WI38 (cell line): ENCODE measurements around the gene ITSN1.
"Not testable (repeated sequence)": the region's sequence is repeated elsewhere in the genome, so short reads cannot be mapped to it uniquely, and the experiment has no call there.

ENCODE experiments used
- H3K4me3 ChIP-seq: 2 replicates; pipeline ENCODE4 v1.5.1; 2011; ENCODE audit warnings: low read depth, mild to moderate bottlenecking, control low read depth, low read length
- TF ChIP-seq, protein P1 (sequence below): IDR thresholded peaks from 2 replicates; pipeline ENCODE4 v1.5.1; 2012; ENCODE audit warnings: low read depth, mild to moderate bottlenecking, control low read depth, low read length

Gene ITSN1

GRCh38 chr21:33622253-33622652 lies 20.0 kb upstream of the ITSN1 start:
- TF ChIP-seq, protein P1, sequence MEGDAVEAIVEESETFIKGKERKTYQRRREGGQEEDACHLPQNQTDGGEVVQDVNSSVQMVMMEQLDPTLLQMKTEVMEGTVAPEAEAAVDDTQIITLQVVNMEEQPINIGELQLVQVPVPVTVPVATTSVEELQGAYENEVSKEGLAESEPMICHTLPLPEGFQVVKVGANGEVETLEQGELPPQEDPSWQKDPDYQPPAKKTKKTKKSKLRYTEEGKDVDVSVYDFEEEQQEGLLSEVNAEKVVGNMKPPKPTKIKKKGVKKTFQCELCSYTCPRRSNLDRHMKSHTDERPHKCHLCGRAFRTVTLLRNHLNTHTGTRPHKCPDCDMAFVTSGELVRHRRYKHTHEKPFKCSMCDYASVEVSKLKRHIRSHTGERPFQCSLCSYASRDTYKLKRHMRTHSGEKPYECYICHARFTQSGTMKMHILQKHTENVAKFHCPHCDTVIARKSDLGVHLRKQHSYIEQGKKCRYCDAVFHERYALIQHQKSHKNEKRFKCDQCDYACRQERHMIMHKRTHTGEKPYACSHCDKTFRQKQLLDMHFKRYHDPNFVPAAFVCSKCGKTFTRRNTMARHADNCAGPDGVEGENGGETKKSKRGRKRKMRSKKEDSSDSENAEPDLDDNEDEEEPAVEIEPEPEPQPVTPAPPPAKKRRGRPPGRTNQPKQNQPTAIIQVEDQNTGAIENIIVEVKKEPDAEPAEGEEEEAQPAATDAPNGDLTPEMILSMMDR = no peak

GRCh38 chr21:33626151-33626550 lies 16.1 kb upstream of the ITSN1 start:
- not testable (repeated sequence) for H3K4me3 ChIP-seq

More at GRCh38 chr21:33622253-33622652, 20.0 kb upstream of the ITSN1 start:
- H3K4me3 ChIP-seq = no peak overlapping the region

GRCh38 chr21:33634254-33634653 lies 8.0 kb upstream of the ITSN1 start:
- TF ChIP-seq, protein P1 = no peak
- H3K4me3 ChIP-seq = no peak overlapping the region

GRCh38 chr21:33640697-33641351 lies 1.5 kb upstream of the ITSN1 start:
- TF ChIP-seq, protein P1 = no peak
- peak overlapping the region; percentile 64 for H3K4me3 ChIP-seq

DNA sequence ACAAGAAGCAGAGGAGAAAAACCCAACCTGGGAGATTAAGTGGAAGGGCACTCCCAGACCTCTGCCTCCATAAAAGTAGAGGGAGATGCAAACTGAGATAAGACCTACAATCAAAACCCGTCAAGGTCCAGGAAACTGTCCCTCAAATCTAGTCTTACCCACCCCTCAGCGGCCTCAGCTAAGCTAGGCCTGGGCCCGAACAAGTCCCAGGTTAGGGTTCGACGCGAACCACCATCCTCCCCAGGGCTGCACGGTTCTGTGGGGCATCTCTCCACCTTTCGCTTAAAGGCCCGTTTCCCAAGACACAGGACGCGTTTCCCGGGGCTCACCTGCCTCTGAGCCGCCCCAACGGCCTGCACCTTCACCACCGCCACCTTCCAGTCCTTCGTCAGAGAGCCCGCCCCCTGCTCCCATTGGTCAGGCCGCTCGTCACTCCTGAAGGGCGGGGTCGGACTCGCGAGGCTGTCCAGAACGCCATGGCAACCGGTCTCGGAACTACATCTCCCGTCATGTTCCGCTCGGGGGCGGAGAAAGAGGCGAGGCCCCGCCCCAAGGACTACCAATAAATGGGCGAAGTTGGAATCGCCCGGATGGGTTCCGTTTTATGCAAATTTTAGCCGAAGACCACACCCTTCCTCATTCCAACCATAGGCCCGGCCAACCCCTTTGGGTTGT lies 812 bp upstream of the ITSN1 start, which contains the start of gene CRYZL1:
TSS of gene CRYZL1 (minus strand) at position 390 of the 675 bp plus-strand sequence. CDS start 10,190 bp downstream, outside the sequence.
- TF ChIP-seq, protein P1 = no peak
- H3K4me3 ChIP-seq = peak within 1 kb of the TSS; percentile 64

- TF ChIP-seq, protein P1 = no peak
- peak overlapping the region; percentile 64 for H3K4me3 ChIP-seq
Measured at GRCh38 chr21:33642896-33643657, 776 bp downstream of the ITSN1 start.

- TF ChIP-seq, protein P1 = no peak
- H3K4me3 ChIP-seq = peak overlapping the region; percentile 64
Measured at GRCh38 chr21:33643658-33644311, 1.5 kb downstream of the ITSN1 start.
